GM21786 (cell line): ENCODE results near the gene OAS1.

ENCODE experiments used
- ATAC-seq: cut with Tn5 transposase; IDR thresholded peaks from one replicate; pipeline ENCODE4 v1.9.1; 2021; ENCODE audit not compliant: unreplicated experiment

OAS1 gene

GRCh38 chr12:112906712-112907414 is at the start of gene OAS1:
OAS1 (plus strand) TSS chr12:112906962; CDS start chr12:112907040, 78 bp downstream.
- peak; percentile 72 for ATAC-seq

GRCh38 chr12:112859291-112859690 is 47.5 kb upstream of the OAS1 start:
- ATAC-seq = no peak

DNA sequence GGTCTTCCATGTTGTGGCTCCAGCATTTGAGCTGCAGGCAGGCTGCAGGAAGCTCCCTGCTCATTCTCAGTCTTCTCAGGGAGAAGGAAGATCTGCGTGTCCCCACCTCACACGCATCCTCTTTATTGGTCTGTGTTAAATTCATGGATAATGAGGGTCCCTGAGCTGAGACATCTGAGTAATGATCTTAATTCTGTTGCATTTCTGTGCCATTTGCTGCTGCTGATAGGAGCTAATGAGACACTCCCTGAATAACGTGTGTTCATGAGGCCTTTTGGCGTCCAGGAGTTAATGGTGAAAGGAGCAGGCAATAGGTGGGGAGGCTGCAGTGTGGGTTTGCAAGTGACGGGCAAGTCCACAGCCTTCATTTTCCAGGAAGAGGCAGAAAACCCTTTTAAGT is 46.6 kb upstream of the OAS1 start:
- ATAC-seq = no peak

- no peak for ATAC-seq
Measured at GRCh38 chr12:112861284-112861683, 45.5 kb upstream of the OAS1 start.

GRCh38 chr12:112862636-112863290 is 44.0 kb upstream of the OAS1 start:
- ATAC-seq = no peak

DNA sequence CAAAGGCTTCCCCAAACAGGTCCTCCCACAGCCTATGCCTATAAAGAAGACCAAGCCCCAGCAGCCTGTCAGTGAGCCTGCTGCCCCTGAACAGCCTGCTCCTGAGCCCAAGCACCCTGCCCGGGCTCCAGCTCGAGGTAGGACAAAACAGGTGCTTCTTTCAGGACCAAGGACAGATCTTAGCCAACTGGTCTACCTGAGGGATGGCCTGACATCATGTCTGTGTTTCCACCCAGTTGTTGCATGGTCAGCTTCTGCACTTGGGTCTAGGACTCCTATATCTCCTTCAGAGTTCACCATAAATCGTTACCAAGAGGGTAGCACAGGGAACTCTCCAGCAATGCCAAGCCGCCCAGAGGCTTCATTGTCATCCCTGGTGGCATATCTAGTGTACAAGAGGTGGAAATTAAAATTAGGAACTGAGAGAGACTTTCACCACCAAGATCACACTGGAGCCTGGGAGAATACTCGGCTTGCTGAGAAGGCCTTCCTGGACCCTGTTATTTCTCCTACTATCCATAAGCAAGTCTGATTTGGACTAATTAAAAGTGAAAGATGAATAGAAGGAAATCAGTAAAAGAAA is 38.2 kb upstream of the OAS1 start:
- ATAC-seq = no peak

- no peak for ATAC-seq
Measured at GRCh38 chr12:112869091-112869490, 37.7 kb upstream of the OAS1 start.

DNA sequence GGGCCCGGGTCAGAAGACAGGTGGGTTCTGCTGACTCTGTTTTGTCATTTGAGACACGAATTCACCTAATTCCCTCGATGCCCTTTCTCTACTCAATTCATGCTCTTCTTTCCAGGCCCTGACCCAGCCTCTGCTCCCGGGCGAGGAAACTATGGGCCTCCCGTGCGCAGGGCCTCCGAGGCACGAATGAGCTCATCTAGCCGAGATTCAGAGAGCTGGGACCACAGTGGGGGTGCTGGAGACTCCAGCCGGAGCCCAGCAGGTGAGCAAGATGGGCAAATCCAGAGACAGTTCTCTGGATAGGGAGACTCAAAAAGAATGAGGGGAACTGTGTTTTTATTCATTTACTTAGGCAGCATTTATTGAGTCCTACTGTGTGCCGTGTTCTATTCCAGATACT is 37.0 kb upstream of the OAS1 start:
- no peak for ATAC-seq

GRCh38 chr12:112870267-112870980 is 36.3 kb upstream of the OAS1 start:
- ATAC-seq = no peak

- ATAC-seq = no peak
Measured at GRCh38 chr12:112875608-112876007, 31.2 kb upstream of the OAS1 start.

GRCh38 chr12:112876506-112876905 is 30.3 kb upstream of the OAS1 start:
- no peak for ATAC-seq

DNA sequence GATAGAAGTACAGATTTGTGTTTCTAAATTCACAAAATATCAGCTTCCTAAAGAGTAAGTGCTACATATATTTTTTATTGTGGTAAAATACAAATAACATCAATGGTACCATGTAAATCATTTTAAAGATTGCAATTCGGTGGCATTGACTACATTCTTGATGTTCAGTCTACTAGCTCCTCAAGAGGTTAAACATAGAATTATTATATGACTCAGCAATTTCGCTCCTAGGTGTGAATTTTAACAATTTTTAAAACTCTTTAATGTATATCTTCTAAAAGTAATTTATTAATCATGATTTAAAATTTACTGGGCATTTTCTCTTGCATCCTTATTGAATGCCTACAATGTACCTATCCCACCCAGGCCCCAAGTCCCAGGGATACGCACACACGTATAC is 29.8 kb upstream of the OAS1 start:
- no peak for ATAC-seq

DNA sequence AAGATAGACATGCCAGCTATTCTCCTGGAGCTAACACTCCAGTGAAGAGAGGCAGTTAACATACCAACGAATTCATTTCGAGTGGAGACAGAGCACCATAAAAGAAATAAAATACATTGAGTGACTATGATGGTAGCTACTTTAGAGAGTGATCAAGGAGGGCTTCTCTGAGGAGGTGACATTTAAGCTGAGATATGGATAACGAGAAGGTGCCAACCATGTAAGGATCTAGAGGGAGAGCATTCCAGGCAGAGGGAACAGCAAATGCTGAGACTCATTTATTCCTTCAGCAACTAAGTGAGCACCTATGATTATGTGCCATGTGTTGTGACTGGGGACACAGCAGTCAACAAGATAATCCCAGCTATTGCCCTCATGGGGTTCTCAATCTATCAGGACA is 28.3 kb upstream of the OAS1 start:
- no peak for ATAC-seq

DNA sequence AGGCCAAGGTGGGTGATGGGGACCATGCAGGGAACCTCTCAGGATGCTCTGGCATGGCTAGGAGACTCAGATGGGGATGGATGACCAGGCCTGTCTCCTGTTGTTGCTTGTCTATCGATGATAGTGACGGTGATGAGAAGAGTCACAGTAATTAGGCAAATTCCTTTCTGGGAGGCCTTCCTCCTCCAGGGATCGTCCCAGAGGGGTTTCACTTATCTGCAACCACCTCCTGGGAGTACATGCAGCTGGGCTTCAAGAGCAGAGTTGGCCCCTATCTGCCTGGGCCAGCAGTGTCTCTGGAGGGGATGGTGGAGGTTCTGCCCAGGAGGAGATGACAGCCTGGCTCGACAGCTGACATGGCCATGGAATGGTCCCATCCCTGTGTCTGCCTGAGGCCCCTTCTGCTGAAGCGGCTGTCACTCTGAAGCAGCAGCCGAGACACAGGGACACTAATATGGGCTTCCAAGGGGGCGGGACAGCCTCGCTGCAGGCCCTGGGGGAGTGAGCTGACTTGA is 27.5 kb upstream of the OAS1 start:
- ATAC-seq = no peak

DNA sequence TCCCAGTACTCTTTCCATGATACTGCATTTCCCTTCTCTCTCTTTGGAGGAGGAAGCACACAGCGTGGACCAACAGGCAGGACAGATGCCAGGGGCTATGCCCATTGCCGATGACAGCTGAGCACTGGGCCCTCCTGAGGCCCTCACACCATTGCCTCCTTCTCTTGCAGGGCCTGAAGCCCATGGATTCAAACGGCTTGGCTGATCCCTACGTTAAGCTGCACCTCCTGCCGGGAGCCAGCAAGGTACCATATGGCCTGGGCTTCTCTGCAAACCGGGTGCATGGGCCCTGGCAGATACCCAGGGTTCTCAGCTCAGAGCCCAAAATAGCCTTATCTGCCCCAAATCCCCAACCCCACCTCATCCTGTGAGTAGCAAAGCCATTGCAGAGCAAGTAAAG is 25.2 kb upstream of the OAS1 start:
- ATAC-seq = no peak

- no peak for ATAC-seq
Measured at GRCh38 chr12:112885236-112885635, 21.5 kb upstream of the OAS1 start.

GRCh38 chr12:112887550-112887949 is 19.2 kb upstream of the OAS1 start:
- ATAC-seq = no peak

DNA sequence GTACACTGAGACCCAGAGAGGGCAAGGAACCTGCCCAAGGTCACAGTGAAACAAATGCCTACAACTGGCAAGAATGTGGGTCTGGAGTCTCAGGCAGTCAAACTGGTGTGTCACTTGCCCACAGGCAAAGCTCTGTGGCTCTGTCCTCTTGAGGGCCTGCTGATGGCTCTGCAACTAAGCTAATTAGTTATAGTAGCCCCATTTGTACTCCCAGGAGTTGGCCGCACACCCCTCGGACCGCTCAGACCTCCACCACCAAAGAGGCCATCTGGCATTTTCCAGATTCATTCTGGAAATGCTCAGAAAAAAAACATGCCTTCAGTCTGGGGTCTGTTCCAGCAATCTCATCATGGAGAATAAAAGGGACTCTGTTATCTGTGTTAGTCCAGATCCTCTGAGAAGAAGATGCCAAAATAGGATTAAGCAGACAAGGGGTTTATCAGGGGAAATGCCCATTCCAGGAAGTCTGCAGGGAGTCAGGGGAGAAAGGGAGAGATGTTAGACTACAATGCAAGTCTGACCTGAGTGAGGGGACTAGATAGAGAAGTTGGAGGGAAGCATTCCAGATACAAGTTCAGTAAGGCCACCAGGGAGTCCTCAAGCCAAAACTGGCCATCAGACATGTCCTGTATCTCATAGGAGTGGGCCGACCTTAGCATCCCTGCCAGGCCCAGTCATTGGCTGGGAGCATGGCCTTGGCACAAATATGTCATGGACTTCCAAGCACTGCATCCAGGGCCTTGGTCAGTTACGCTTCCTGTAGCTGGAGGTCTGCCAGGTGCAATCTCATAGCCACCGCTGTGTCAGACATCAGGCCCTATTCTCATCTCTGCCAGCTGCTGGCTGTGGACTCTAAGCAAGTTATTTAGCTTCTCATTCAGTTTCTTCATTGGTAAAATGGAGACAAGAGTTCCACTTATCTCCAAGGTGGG is 15.4 kb upstream of the OAS1 start:
- no peak for ATAC-seq

GRCh38 chr12:112892856-112893255 is 13.9 kb upstream of the OAS1 start:
- no peak for ATAC-seq

DNA sequence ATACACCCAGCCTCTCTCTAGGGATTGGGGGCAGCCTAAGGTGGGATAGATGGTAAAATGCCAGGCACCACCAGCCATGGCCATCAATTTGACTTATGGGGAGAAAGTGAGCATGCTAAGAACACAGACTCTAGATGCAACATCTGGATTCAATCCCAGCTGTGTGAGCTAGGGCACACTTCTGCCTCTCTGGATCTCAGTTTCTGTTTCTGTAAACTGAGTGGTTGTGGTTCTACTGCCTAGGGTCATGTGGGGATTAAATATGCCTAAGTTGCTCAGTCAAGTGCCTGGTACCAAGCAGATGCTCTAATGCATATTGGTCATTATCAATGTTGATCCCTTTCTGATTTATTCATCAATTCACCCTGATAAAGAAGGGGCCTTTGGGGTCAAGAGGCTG is 12.6 kb upstream of the OAS1 start:
- ATAC-seq = no peak

DNA sequence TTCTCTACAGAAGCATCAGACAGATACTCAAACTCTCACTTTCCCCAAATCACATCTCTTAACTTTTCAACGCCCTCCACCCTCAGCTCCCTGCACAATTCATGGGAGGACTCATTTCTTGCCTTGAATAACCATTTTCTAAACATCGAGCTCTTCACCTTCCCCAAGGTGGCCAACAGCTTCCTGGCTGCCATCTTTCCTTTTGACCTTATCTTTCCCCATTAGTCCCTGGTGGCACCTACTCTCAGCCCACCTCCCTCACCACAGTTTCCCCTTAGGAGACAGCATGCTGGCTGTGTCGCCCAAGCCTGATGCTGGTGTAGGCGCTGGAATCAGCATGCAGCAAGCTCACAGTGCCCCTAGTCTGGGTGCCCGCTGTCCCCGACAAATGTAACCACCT is 8.4 kb upstream of the OAS1 start:
- ATAC-seq = no peak
